Adipocyte (in vitro differentiated cells): ENCODE measurements around the gene C1orf210.

Experiments used
- DNase-seq: peaks from one replicate; pipeline ENCODE4 v3.0.0-alpha.2; 2015; ENCODE audit warnings: low read depth
- H3K27me3 ChIP-seq: replicated peaks from 2 replicates; pipeline ENCODE4 v1.7.0; 2013; ENCODE audit warnings: mild to moderate bottlenecking, low read length, moderate library complexity; ENCODE audit not compliant: control insufficient read depth, insufficient read depth
- H3K36me3 ChIP-seq: 2 replicates; pipeline ENCODE4 v1.7.0; 2013; ENCODE audit warnings: low read length, mild to moderate bottlenecking, moderate library complexity; ENCODE audit not compliant: control insufficient read depth, insufficient read depth, severe bottlenecking
- H3K4me1 ChIP-seq: 2 replicates; pipeline ENCODE4 v1.7.0; 2013; ENCODE audit warnings: mild to moderate bottlenecking, low read length, moderate library complexity; ENCODE audit not compliant: control insufficient read depth, insufficient read depth
- H3K4me3 ChIP-seq: 2 replicates; pipeline ENCODE4 v1.7.0; 2013; ENCODE audit warnings: mild to moderate bottlenecking, low read length, moderate library complexity
- H3K9ac ChIP-seq: 2 replicates; pipeline ENCODE4 v1.7.0; 2013; ENCODE audit warnings: mild to moderate bottlenecking, low read length, moderate library complexity
- H3K9me3 ChIP-seq: 2 replicates; pipeline ENCODE4 v1.7.0; 2013; ENCODE audit warnings: mild to moderate bottlenecking, low read length, moderate library complexity; ENCODE audit not compliant: control insufficient read depth

Gene C1orf210

DNA sequence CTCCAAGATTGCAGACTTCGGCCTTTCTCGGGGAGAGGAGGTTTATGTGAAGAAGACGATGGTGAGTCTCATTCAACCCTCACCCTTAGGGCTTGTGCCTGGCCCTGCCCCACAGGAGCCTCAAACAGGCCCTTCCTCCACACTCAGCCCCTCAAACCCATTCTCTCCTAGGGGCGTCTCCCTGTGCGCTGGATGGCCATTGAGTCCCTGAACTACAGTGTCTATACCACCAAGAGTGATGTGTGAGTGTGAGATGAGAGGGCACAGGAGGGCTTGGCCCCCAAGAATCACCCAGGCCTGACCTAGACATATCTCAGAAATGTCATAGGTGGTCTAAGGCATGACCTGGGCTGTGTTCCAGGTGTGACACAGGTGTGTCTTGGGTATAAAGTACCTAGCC is 33.9 kb upstream of the C1orf210 start:
- Histone ChIP-seq H3K9me3 (peaks cover under 1% of the 10 kb centered on the region), H3K36me3 (no peaks in the 10 kb centered on the region), H3K4me3 (no peak overlapping the region), H3K9ac (no peak overlapping the region), H3K4me1 (peaks cover 37% of the 10 kb centered on the region), H3K27me3 (no peaks in the 10 kb centered on the region)
- no peak for DNase-seq

DNA sequence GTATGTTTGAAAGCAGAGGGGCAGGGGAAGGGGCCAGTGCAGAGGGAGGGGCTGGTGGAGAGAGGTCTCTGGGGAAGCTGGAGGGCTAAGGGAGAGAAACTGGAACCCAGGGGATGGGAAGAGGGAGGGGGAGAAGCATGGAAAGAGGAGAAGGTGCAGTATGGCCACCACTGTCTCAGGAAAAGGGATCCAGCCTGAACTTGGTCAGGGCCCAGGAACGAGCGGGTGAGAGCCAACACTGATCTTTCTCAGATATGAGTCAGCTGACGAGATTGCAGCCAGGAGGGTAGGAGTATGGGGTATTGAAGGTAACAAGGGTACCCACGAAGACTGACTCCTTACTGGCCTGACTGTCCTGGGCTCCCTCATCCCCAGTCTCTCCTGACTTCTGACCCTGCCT is 33.5 kb upstream of the C1orf210 start:
- Histone ChIP-seq H3K9me3 (no peaks in the 10 kb centered on the region), H3K27me3 (no peaks in the 10 kb centered on the region), H3K4me3 (no peak overlapping the region), H3K4me1 (peaks cover 37% of the 10 kb centered on the region), H3K9ac (no peak overlapping the region), H3K36me3 (no peaks in the 10 kb centered on the region)
- no peak for DNase-seq

DNA sequence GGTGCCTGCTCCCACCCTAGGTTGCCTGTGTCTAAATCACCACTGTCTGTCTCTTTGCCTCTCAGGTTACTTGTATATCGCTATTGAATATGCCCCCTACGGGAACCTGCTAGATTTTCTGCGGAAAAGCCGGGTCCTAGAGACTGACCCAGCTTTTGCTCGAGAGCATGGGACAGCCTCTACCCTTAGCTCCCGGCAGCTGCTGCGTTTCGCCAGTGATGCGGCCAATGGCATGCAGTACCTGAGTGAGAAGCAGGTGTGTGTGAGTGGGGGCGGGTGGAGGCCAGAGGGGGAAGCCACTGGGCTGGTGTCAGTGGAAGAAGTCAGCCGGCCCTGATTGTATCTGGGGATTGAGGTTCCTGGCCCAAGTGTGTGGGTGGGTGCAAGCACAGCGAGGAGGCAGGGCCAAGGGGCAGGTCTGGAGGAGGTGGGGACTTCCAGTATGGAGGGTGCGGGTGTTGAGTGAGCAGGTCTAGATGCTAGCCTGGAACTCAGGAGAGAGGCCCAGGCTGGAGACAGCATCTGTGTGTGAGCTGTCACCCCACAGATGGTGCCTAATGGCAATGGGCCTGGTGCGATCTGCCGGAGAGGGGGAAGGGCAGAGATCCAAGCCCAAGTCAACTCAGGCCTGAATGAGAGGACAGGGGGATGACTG is 32.6 kb upstream of the C1orf210 start:
- no peak for DNase-seq
- H3K9me3 ChIP-seq, result no peaks in the 10 kb centered on the region
- H3K27me3 ChIP-seq, result no peaks in the 10 kb centered on the region
- no peaks in the 10 kb centered on the region for H3K36me3 ChIP-seq
- peaks cover 37% of the 10 kb centered on the region for H3K4me1 ChIP-seq
- no peak overlapping the region for H3K4me3 ChIP-seq
- H3K9ac ChIP-seq, result no peak overlapping the region

DNA sequence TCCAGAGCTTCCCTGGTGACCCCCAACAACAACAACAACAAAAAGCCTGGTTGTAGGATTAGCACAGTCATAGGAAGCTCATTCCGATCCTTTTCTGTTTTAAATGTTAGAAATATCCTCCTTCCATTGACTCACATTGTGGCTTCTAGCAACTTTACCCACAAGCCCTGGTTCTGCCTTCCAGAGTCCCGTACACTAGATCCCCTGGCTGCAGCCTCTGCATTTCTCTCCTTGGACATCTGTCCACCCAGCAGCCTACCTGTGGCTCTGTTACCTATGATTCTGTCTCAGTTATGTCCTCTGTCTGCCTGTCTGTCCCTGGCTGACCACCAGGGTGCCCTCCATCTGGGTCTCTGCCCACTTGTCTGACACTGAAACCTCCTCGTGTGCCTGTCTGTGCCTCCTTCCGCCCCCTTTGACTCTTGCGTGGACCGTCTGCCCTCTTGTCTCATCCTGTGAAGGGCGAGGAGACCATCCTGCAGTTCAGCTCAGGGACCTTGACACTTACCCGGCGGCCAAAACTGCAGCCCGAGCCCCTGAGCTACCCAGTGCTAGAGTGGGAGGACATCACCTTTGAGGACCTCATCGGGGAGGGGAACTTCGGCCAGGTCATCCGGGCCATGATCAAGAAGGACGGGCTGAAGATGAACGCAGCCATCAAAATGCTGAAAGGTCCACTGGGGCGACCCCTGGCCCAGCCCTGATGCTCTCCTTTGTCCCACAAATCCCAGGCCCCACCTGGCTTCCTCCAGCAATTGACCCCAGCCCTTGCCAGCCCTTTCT is 31.5 kb upstream of the C1orf210 start:
- no peaks in the 10 kb centered on the region for H3K36me3 ChIP-seq
- H3K4me1 ChIP-seq, result peaks cover 37% of the 10 kb centered on the region
- no peaks in the 10 kb centered on the region for H3K27me3 ChIP-seq
- no peak for DNase-seq
- H3K9me3 ChIP-seq, result no peaks in the 10 kb centered on the region
- peak overlapping the region; percentile 24 for H3K4me3 ChIP-seq
- peak overlapping the region; percentile 66 for H3K9ac ChIP-seq

DNA sequence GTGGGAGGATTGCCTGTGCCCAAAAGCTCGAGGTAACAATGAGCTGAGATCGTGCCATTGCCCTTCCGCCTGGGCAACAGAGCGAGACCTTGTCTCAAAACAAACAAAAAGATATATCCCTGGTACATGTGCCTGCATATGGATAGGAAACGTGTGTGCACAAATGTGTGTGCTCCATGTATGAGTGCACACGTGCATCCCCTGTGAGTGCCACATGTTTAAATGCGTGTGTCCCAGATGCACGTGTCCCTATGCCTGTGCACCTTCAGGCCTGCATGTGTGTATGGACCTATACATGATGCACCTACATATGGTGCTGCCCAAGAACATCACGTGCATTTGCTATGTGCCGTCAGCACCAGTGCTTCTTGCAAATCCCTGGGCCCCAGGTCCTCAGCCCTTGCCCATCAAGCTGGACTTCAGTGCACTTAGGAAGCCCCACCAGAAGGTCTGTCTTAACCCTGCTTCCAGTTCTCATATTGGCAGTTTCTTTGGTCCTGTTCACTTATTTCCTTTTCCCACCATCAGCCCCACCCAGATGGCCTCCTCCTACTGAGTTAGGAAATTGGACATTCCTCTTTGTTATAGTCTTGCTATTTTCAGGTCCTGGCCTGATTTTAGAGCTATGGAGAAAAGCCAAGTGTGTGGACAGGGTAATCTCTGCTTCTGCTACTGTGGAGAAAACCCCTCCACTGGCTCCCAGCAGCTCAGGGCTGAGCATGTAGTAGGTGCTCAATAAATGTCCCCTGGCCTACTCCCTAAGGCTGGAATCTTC is 30.8 kb upstream of the C1orf210 start:
- H3K4me3 ChIP-seq, result peak overlapping the region; percentile 24

DNA sequence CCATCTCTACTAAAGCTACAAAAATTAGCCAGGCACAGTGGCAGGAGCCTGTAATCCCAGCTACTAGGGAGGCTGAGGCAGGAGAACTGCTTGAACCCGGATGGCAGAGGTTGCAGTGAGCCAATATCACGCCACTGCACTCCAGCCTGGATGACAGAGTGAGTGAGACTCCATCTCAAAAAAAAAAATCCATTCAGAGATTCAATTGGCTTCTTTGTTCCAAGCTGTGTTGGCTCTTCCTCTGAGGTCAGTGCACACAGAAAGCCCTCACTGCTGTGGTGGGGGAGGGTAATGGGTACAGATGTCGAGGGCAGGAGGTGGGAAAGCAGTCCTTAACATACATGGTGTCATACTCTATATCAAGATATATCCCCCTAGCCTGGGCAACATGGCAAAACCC is 30.1 kb upstream of the C1orf210 start:
- peaks cover 4% of the 10 kb centered on the region for H3K27me3 ChIP-seq
- no peaks in the 10 kb centered on the region for H3K36me3 ChIP-seq
- H3K9ac ChIP-seq, result no peak overlapping the region
- no peak for DNase-seq
- no peak overlapping the region for H3K4me3 ChIP-seq
- H3K4me1 ChIP-seq, result peaks cover 42% of the 10 kb centered on the region
- H3K9me3 ChIP-seq, result no peaks in the 10 kb centered on the region

More for the DNA sequence above, 30.8 kb upstream of the C1orf210 start:
- peak; percentile 40 for DNase-seq
- Histone ChIP-seq H3K9ac (peak overlapping the region; percentile 66), H3K36me3 (no peaks in the 10 kb centered on the region), H3K27me3 (no peaks in the 10 kb centered on the region), H3K4me1 (peaks cover 42% of the 10 kb centered on the region), H3K9me3 (no peaks in the 10 kb centered on the region)

DNA sequence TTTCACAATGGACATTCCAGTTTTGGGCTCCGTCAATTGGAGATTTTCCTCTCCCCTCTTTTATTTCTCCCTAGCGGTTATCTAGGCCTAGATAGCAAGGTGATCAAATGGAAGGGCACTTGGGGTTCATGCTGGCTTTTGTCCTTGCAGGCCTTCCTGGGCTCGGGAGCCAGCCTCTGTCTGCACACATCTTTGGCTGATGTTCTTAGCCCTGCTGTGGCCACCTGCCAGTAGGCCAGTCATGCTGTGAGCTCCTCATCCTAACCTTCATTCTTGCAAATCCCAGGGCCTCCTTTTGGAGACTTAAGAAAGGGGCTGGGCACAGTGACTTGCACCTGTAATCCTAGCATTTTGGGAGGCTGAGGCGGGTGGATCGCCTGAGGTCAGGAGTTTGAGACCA is 28.9 kb upstream of the C1orf210 start:
- H3K9ac ChIP-seq, result no peak overlapping the region
- no peaks in the 10 kb centered on the region for H3K36me3 ChIP-seq
- DNase-seq, result no peak
- peaks cover 5% of the 10 kb centered on the region for H3K27me3 ChIP-seq
- H3K9me3 ChIP-seq, result no peaks in the 10 kb centered on the region
- H3K4me1 ChIP-seq, result peaks cover 42% of the 10 kb centered on the region
- no peak overlapping the region for H3K4me3 ChIP-seq

DNA sequence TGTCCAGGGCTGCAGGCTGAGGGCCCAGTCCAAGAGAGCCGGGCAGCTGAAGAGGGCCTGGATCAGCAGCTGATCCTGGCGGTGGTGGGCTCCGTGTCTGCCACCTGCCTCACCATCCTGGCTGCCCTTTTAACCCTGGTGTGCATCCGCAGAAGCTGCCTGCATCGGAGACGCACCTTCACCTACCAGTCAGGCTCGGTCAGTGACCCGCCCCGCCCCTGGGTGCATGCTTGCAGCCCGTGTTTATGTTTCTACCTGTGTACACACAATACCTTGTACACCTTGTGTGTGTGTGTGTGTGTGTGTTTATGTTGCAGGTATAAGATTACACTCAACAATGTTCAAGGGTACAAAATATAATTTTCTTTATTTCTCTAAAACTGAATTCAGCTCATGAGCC is 28.4 kb upstream of the C1orf210 start:
- Histone ChIP-seq H3K4me1 (peaks cover 39% of the 10 kb centered on the region), H3K9me3 (no peaks in the 10 kb centered on the region), H3K4me3 (no peak overlapping the region), H3K9ac (no peak overlapping the region), H3K36me3 (no peaks in the 10 kb centered on the region), H3K27me3 (peaks cover 5% of the 10 kb centered on the region)
- no peak for DNase-seq

DNA sequence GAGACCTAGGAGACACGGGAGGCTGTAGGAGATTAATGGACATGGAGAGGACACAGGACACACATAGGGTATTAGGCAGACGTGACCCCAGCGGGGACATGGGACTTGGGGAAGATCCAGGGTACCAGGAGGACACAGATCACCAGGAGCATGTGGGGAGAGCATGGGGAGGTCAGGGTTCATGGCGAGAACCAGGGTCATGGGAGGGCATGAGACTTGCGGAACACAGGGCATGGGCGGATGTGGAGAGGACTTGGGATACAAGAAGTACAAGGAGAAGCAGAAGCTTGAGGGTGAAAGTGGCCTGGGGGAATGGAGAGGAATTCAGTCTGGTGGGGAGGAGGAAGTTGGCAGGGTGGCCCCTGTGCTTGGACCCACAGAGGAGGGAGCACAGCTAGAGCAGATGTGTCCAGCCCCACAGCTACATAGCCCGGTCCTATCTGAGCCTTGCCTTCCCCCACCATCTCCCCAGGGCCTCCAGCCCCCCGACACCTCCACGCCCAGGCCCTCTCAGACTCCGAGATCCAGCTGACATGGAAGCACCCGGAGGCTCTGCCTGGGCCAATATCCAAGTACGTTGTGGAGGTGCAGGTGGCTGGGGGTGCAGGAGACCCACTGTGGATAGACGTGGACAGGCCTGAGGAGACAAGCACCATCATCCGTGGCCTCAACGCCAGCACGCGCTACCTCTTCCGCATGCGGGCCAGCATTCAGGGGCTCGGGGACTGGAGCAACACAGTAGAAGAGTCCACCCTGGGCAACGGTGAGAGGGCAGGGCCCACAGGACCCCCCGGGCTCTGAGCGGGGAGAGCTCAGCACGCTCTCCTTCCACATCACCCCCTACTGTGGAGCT is 27.5 kb upstream of the C1orf210 start:
- Histone ChIP-seq H3K36me3 (no peaks in the 10 kb centered on the region), H3K9ac (no peak overlapping the region), H3K9me3 (no peaks in the 10 kb centered on the region), H3K4me3 (no peak overlapping the region), H3K4me1 (peaks cover 30% of the 10 kb centered on the region), H3K27me3 (peaks cover 5% of the 10 kb centered on the region)
- no peak for DNase-seq

DNA sequence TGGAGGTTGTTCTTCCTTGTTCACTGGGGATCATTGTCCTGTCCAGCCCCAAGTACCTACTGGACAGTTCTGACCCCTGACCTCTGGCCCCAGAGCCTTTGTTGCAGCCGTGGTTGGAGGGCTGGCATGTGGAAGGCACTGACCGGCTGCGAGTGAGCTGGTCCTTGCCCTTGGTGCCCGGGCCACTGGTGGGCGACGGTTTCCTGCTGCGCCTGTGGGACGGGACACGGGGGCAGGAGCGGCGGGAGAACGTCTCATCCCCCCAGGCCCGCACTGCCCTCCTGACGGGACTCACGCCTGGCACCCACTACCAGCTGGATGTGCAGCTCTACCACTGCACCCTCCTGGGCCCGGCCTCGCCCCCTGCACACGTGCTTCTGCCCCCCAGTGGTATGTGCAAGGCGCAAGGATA is 26.8 kb upstream of the C1orf210 start:
- Histone ChIP-seq H3K4me1 (peaks cover 24% of the 10 kb centered on the region), H3K4me3 (no peak overlapping the region), H3K9me3 (no peaks in the 10 kb centered on the region), H3K27me3 (peaks cover 8% of the 10 kb centered on the region), H3K9ac (no peak overlapping the region), H3K36me3 (no peaks in the 10 kb centered on the region)
- DNase-seq, result no peak
